Stomach (tissue), 9 donors: ENCODE data around the gene VSIG10L. TPM values are rescaled to one million over a fixed set of nuclear protein-coding genes. Genes with fewer than 3 reads are reported as not detected.

Experiments used
- DNase-seq, 2 donors: peaks; one replicate each; pipeline versions ENCODE4 v3.0.0 to v3.0.0-alpha.2; 2013 to 2019
- H3K27ac ChIP-seq, 5 donors: fragments of 200-600 bp in 4 of 5; sonication (generic) in 4 of 5; one replicate each; pipeline ENCODE4 v1.5.1; 2013 to 2019; ENCODE audit warnings: mild to moderate bottlenecking in 1 of 5, moderate library complexity in 1 of 5
- H3K27me3 ChIP-seq, 3 donors: fragments of 200-600 bp; sonication (generic); one replicate each; pipeline ENCODE4 v1.5.1; 2017 to 2019; ENCODE audit warnings: mixed run types in 1 of 3
- H3K36me3 ChIP-seq, 4 donors: fragments of 200-600 bp; sonication (generic); 1 replicate in 3 of 4; 2 replicates in 1 of 4; pipeline ENCODE4 v1.5.1; 2016 to 2019
- H3K4me1 ChIP-seq, 4 donors: fragments of 200-600 bp; sonication (generic); one replicate each; pipeline ENCODE4 v1.5.1; 2016 to 2019
- H3K4me3 ChIP-seq, 4 donors: fragments of 200-600 bp; sonication (generic) in 3 of 4; one replicate each; pipeline ENCODE4 v1.5.1; 2016 to 2019; ENCODE audit warnings: mild to moderate bottlenecking in 1 of 4
- H3K9me3 ChIP-seq, 4 donors: fragments of 200-600 bp; sonication (generic); one replicate each; pipeline ENCODE4 v1.5.1; 2016 to 2019
- EP300 ChIP-seq: sonication (generic); formaldehyde crosslinking; IDR thresholded peaks from one replicate; pipeline ENCODE4 v1.6.1; 2017; ENCODE audit warnings: antibody characterized with exemption
- POLR2A ChIP-seq, 4 donors: fragments of 450-650 bp; IDR thresholded peaks; one replicate each; pipeline ENCODE4 v1.6.1; 2016; ENCODE audit warnings: antibody characterized with exemption in 4 of 4, control low read depth in 2 of 4, mild to moderate bottlenecking in 1 of 4, moderate library complexity in 1 of 4
- POLR2AphosphoS5 ChIP-seq, 3 donors: sonication (generic); formaldehyde crosslinking; IDR thresholded peaks; one replicate each; pipeline ENCODE4 v1.6.1; 2016; ENCODE audit warnings: antibody characterized with exemption in 3 of 3
- WGBS, 5 donors: extraction: QIAGEN DNeasy Blood & Tissue Kit in 3 of 5; methylation state at CpG; one replicate each; pipeline versions ENCODE4 v1.1.5 to v1.1.7; 2013 to 2018; 5-methylcytosine and 5-hydroxymethylcytosine counted together
- intact Hi-C: fragments of 100-400 bp; cut with DNase I; formaldehyde crosslinking; loops from one replicate; pipeline ENCODE4 v1.15.1; 2023; ENCODE audit warnings: low total_unique reads
- polyA plus RNA-seq, 3 donors: library from polyadenylated mRNA; stranded (reverse); fragments of 200-250 nt; gene quantifications; one replicate each; pipeline ENCODE4 v1.2.3, GENCODE V29; 2013
- total RNA-seq, 5 donors: library from RNA; depleted of rRNA; stranded (reverse); fragments of >200 nt; gene quantifications; one replicate each; pipeline versions ENCODE4 v1.1.0 to v1.2.3, GENCODE V29; 2014 to 2016
- TF ChIP-seq, protein P1 (sequence below), 7 experiments: fragments of 450-650 bp in 4 of 7; fragments of 200-600 bp in 3 of 7; sonication (generic) in 3 of 7; IDR thresholded peaks; one replicate each; pipeline ENCODE4 v1.5.1; 2016 to 2019; ENCODE audit warnings: antibody characterized with exemption in 7 of 7, control low read depth in 2 of 7, mild to moderate bottlenecking in 1 of 7
- donor health status: healthy with polysubstance abuse.
- donor health status: Bipolar disorder and iron deficiency.
- donor health status: healthy.

Gene VSIG10L
- total and polyA plus RNA-seq, 8 donors, result 0.29 to 39.6 (median 1.1) TPM; not detected in 3

DNA sequence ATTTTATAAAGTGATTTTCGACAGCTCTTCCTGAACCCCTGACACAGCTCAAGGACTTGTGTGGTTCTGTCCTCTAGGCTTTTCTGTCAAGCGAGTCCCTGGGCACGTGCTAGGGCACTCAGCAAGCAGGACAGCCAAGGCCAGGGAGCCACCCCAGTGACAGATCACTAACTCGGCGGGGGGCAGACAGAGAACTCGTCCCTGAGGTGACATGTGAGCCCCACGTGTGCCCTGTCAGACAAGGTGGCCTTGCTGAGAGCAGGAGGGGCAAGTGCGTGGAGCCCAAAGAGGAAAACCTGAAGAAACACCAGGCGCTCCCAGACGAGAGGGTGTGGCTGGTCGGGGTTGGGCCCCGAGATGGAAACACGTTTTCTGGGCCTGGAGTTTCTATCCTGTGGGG lies 19.3 kb upstream of the VSIG10L start:
- H3K9me3 ChIP-seq, result no peaks in the 10 kb centered on the region
- TF ChIP-seq, protein P1, sequence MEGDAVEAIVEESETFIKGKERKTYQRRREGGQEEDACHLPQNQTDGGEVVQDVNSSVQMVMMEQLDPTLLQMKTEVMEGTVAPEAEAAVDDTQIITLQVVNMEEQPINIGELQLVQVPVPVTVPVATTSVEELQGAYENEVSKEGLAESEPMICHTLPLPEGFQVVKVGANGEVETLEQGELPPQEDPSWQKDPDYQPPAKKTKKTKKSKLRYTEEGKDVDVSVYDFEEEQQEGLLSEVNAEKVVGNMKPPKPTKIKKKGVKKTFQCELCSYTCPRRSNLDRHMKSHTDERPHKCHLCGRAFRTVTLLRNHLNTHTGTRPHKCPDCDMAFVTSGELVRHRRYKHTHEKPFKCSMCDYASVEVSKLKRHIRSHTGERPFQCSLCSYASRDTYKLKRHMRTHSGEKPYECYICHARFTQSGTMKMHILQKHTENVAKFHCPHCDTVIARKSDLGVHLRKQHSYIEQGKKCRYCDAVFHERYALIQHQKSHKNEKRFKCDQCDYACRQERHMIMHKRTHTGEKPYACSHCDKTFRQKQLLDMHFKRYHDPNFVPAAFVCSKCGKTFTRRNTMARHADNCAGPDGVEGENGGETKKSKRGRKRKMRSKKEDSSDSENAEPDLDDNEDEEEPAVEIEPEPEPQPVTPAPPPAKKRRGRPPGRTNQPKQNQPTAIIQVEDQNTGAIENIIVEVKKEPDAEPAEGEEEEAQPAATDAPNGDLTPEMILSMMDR (IDR thresholded peaks at IDR 0.05), result no peak
- TF ChIP-seq POLR2AphosphoS5 (IDR thresholded peaks at IDR 0.05) (no peak), POLR2A (IDR thresholded peaks at IDR 0.05) (no peak), EP300 (no peak)
- no peaks in the 10 kb centered on the region for H3K36me3 ChIP-seq
- H3K27me3 ChIP-seq, result no peaks in the 10 kb centered on the region
- no peak for DNase-seq
- WGBS, 5 donors, result 82 to 94% (median 88%) methylated on average over 12 to 13 of the region's 13 CpGs
- H3K4me3 ChIP-seq, result no peak overlapping the region
- H3K27ac ChIP-seq, result no peak overlapping the region
- peaks cover 14 to 39% (median 37%) of the 10 kb centered on the region in 4 donors for H3K4me1 ChIP-seq
- intact Hi-C loops, result no loop called here

DNA sequence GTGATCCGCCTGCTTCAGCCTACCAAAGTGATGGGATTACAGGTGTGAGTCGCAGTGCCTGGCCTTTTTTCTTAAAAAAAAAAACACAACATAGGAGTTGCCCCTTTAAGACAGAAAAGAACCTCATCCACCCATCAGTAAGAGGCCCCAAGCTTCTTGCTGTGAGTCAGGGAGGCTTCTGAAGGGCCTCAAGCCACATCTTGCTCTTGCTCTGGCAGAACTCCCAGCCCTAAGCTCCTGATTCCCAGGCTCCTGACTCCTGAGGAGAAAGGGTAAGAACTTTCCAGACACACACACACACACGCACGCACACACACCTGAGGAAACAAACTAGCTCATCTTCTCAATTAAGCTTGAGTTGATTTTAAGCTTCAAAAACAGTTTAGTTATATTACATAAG lies 17.4 kb upstream of the VSIG10L start:
- DNase-seq, result no peak
- TF ChIP-seq POLR2A (IDR thresholded peaks at IDR 0.05), result no peak
- Histone ChIP-seq H3K27me3 (no peaks in the 10 kb centered on the region), H3K4me1 (peaks cover 1 to 31% (median 23%) of the 10 kb centered on the region in 4 donors), H3K9me3 (no peaks in the 10 kb centered on the region), H3K4me3 (no peak overlapping the region), H3K36me3 (peaks cover 0 to under 1% (median 0%) of the 10 kb centered on the region in 4 donors), H3K27ac (no peak overlapping the region)
- intact Hi-C loops, result no loop called here
- WGBS, 5 donors, result 89 to 97% (median 93%) methylated on average over 4 of the region's 4 CpGs

DNA sequence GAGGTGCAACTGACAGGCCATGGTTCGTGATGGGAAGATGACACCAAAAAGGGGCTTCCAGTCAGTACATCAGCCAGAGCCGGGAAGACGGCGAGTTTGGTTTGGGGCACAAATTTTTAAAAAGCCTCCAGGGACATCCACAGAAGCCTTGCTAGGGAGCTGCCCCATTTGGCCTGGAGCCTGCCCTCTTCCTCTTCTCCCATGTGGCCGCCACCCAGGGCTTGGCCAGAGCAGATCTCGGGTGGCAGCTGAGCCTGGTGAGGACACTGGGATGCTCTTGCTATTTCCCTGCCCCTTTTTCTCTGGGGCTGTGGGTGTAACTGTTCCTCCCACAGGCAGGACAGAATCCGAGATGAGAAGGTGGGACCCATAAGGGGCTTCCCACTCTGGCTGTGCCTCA lies 16.0 kb upstream of the VSIG10L start:
- 84 to 94% (median 91%) methylated on average over 5 to 7 of the region's 7 CpGs for WGBS, 5 donors

DNA sequence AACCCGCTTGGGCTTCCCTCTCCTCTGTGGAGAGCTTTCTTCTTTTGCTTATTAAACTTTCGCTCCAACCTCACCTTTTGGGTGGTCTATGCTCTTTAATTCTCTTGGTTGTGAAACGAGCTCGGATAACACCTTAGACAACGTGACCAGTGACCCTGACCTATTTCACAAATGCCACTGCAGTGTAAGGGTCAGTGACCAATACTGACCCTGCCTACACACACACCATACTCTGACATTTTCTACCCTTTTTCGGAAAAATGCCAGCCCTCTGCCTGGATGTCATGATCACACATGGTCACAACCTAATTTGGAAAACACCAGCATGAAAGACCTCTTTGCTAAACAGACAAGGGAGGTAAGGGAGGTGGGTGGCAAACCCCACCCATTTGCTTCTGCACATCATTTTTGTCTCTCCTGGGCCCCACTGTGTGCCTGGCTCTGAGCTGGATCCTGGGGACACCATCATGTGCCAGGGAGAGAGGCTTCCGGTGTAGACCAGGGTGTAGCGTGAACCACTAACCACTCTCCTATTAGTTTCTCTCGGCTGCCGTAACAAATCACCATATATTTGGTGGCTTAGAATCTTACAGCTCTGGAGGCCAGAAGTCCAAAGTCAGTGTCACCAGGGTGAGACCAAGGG lies 14.3 kb upstream of the VSIG10L start:
- TF ChIP-seq EP300 (no peak), POLR2AphosphoS5 (IDR thresholded peaks at IDR 0.05) (no peak)
- Histone ChIP-seq H3K9me3 (no peaks in the 10 kb centered on the region), H3K4me3 (no peak overlapping the region), H3K4me1 (peaks cover 0 to 12% (median 3%) of the 10 kb centered on the region in 4 donors), H3K36me3 (peaks cover 9 to 23% (median 19%) of the 10 kb centered on the region in 4 donors), H3K27ac (no peak overlapping the region), H3K27me3 (no peaks in the 10 kb centered on the region)
- intact Hi-C loops, result no loop called here
- WGBS, 5 donors, result 95 to 98% (median 96%) methylated on average over 10 of the region's 10 CpGs
- DNase-seq, result no peak

More for the DNA sequence above, 16.0 kb upstream of the VSIG10L start:
- H3K4me3 ChIP-seq, result no peak overlapping the region
- TF ChIP-seq POLR2AphosphoS5 (IDR thresholded peaks at IDR 0.05), result no peak
- TF ChIP-seq, protein P1 (IDR thresholded peaks at IDR 0.05), result no peak
- no peak for TF ChIP-seq EP300
- no peak for TF ChIP-seq POLR2A (IDR thresholded peaks at IDR 0.05)
- no peak overlapping the region for H3K27ac ChIP-seq
- H3K4me1 ChIP-seq, result peaks cover 0 to 21% (median 10%) of the 10 kb centered on the region in 4 donors
- no peaks in the 10 kb centered on the region for H3K27me3 ChIP-seq
- DNase-seq, result no peak
- intact Hi-C loops, result no loop called here
- H3K36me3 ChIP-seq, result peaks cover 2 to 7% (median 2%) of the 10 kb centered on the region in 4 donors
- H3K9me3 ChIP-seq, result no peaks in the 10 kb centered on the region

DNA sequence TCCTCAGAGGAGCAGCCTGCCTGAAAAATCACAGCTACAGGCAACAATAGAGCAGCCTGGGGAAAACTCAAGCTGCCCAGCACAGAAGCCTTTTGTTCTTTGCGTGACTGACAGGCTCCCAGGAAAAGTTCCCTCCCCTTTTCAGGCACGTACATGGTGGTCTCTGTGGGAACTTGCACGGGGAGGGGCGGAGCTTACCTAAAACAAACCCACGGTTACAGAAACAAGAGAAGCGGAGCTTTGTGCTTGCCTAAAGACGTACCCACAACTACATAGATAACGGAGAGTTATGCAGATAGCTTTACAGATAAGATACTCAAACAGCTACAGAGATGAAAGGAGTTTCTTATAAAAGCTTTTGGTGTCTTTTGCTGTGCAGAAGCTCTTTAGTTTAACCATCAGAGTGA lies 12.8 kb upstream of the VSIG10L start:
- 20 to 39% (median 33%) methylated on average over 8 of the region's 8 CpGs for WGBS, 5 donors
- Histone ChIP-seq H3K9me3 (no peaks in the 10 kb centered on the region), H3K27ac (no peak overlapping the region), H3K4me3 (no peak overlapping the region), H3K27me3 (no peaks in the 10 kb centered on the region), H3K36me3 (peaks cover 24 to 39% (median 34%) of the 10 kb centered on the region in 4 donors), H3K4me1 (peaks cover 0 to 12% (median 3%) of the 10 kb centered on the region in 4 donors)
- DNase-seq, result peak in 1 of 2 donors; percentile 84
- intact Hi-C loops, result no loop called here
- TF ChIP-seq, protein P1 (IDR thresholded peaks at IDR 0.05), result no peak
- no peak for TF ChIP-seq POLR2A (IDR thresholded peaks at IDR 0.05)
- TF ChIP-seq POLR2AphosphoS5 (IDR thresholded peaks at IDR 0.05), result no peak
- TF ChIP-seq EP300, result no peak
